IPS-NIHi11 (cell line): ENCODE data around the gene OSTN.
"Not testable (repeated sequence)": the region's sequence is repeated elsewhere in the genome, so short reads cannot be mapped to it uniquely, and the experiment has no call there.

Experiments
- DNase-seq: peaks from one replicate; pipeline ENCODE4 v3.0.0; 2012; ENCODE audit warnings: mixed read lengths, low spot score

OSTN gene

GRCh38 chr3:191198932-191199331, at the start of gene OSTN:
Gene OSTN, plus strand, starts transcription at chr3:191199241. Its CDS starts 13,292 bp downstream, at chr3:191212533.
- no peak for DNase-seq

DNA sequence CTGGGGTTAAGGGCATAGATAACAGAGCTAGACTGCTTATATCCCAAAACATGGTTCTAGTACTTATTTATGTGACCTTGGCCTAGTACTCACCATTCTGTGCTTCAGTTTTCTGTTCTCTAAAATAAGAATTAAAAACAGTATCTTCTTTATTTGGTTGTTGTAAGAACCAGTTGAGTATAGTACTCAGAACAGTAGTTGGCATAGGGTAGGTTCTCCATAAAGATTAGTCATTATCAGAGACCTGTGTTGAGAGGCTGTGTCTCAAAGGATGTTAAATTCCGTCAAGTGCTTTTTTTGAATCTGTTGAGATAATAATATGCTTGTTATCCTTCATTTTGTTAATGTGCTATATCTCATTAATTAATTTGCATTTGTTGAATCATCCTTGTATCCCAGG, 47.4 kb upstream of the OSTN start:
- DNase-seq: no peak

DNA sequence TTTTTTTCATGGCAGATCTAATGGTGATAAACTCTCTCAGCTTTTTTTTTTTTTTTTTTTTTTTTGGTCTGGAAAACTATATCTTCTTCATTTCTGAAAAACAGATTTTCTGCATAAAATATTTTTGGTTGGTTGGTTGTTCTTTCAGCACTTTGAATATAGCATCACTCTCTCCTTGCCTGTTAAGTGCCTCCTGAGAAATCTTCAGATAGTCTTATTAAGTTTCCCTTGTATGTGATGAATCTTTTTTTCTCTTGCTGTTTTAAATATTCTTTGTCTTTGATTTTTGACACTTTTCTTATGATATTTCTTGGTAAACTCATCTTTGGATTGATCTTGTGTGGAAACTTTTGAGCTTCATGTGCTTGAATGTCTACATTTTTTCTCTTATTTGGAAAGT, 44.2 kb upstream of the OSTN start:
- DNase-seq: no peak

GRCh38 chr3:191158247-191158646, 40.8 kb upstream of the OSTN start:
- no peak for DNase-seq

GRCh38 chr3:191158815-191159214, 40.2 kb upstream of the OSTN start:
- DNase-seq: no peak

DNA sequence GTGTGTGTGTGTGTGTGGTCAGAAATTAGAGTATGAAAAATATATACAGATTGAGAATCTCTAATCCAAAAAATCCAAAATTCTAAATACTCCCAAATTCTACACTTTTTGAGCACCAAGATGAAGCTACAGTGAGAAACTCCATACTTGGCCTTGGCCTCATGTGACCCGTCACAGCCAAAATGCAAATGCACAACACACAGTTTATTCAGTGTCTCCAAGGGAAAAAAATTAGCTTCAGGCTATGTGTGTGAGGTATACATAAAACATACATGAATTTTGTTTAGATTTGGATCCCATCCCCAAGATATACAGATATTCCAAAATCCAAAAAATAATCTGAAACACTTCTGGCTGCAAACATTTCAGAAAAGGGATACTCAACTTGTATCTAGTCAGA, 33.2 kb upstream of the OSTN start:
- no peak for DNase-seq

DNA sequence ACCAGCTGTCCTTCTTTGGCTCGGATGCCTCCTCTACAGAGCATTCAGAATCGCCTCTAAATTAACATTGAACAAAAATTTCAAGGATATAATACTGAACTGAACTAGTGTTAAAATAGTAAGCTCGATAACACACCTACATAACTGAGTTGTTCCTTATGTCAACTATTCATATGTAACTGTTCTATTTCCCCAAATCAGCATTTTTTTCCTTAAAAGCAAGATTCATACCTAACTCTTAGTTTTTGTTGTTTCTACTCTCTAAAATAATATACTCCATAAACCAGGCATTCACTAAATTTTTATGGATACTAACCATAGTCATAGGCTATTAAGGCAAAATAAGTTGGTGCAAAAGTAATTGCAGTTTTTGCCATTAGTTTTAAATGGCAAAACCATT, 32.7 kb upstream of the OSTN start:
- no peak for DNase-seq

DNA sequence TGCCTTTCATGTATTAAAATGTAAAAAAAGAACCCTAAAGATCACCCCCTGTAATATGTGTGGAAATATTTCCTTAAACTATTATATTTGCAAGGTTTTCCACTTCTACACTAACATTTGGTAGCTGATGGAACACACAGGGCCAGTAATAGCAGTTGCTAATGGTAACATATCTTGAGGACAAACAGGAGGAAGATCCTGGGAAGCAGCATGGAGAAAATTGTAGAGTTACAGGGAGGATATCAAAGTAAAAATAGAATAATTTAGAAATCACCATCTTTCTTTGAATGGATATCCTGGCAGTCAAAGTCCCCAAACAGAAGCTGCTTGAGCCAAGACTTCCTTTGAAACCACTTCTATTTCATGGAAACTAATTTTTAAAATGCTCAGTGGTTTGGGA, 29.5 kb upstream of the OSTN start:
- no peak for DNase-seq

DNA sequence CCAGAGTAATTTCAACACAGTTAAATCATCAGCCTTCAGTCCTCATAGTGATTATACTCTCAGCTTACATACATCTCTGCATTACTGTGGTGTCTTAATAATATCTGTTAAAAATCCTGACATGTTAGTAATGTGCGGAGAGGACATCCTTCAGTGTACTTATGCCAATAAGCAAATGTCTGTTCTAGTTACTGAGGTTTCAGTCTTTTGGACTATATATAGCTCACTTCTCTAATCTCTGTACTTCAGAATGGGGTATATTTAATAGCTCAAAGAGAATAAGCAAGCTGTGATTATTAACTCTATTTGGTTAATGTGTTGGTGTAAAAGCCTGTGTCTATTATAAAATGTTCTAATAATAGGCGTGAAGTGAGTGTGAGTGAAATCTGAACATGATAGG, 28.9 kb upstream of the OSTN start:
- no peak for DNase-seq

DNA sequence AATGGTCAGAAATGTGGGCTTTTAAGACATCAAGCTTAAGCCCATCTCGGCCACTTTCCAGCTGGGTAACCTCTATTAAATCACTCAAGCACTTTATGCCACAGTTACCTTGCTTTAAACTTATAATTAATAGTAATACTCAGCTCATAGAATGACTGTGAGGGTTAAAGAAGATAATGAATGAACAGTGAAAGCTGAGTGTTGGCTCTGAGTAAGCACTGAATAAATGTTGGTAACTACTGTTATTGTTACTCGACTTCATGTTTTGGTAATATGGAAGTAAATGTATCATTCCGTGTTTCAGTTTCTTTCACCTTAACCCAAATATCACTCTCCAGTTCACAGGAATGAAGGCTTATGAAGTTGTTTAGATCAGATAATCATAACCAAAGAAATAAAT, 23.9 kb upstream of the OSTN start:
- DNase-seq: no peak

GRCh38 chr3:191176038-191176785, 22.8 kb upstream of the OSTN start:
- no peak for DNase-seq

DNA sequence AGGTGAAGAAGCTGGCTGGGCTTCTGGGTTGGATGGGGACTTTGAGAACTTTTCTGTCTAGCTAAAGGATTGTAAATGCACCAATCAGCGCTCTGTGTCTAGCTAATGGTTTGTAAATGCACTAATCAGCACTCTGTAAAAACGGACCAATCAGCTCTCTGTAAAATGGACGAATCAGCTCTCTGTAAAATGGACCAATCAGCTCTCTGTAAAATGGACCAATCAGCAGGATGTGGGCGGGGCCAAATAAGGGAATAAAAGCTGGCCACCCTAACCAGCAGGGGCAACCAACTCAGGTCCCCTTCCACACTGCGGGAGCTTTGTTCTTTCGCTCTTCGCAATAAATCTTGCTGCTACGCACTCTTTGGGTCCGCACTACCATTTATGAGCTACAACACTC, 13.7 kb upstream of the OSTN start:
- DNase-seq: not testable (repeated sequence)

GRCh38 chr3:191188246-191188645, 10.8 kb upstream of the OSTN start:
- DNase-seq: not testable (repeated sequence)

- DNase-seq: not testable (repeated sequence)
Measured at GRCh38 chr3:191192270-191192669, 6.8 kb upstream of the OSTN start.

DNA sequence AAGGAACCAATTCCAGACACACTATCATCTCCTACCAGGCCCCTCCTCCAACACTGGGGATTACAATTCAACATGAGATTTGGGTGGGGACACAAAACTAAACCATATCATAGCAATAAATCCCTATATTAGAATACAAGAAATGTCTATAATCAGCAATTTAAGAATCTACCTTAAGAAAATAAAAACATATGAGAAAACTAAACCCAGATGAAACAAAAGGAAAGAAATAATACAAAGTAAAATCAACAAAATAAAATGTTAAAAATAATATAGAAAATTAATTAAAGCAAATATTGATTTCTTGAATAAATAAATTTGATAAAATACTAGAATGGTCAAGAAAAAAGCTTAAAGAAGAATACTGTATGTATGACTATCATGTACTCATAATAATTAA, 6.1 kb upstream of the OSTN start:
- DNase-seq: no peak

GRCh38 chr3:191197761-191198306, 1.2 kb upstream of the OSTN start:
- DNase-seq: no peak

DNA sequence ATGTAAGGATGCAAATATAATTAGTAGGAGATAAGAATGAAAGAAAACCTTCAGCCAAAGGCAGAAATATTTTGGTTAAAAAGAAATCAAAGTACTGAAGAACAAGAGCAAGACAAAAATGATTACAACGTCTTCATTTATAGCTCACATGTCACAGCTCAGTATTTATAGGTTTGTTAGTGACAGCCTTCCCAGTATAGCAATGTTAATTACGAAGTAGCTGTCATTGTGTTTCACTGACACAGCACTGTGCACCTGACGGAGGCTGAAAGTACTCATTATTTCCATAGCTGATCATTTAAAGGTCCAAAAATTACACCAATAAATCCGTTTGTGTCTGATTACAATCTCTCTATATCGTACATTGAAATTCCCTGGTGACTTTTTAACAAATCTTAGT, 561 bp upstream of the OSTN start:
- DNase-seq: no peak

GRCh38 chr3:191210032-191210431, 11.0 kb downstream of the OSTN start:
- DNase-seq: no peak

GRCh38 chr3:191216510-191216909, 17.5 kb downstream of the OSTN start:
- DNase-seq: no peak

DNA sequence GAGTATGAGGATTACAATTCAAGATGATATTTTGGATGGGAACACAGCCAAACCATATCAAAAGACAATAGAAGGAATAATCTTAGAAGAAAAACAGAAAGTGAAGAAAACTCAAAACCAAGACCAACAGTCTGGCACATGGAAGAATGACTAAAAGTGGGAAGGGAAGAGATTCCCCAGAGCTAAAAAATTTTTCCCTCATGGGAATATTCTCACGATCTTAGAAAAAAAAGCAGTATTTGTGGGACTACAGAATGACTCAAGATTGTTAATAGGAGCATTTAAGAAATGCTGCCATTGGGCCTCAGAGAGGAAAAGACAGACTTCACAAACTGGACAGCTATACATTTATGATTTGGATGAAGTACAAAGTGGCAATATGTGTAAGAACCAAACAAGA, 18.3 kb downstream of the OSTN start:
- DNase-seq: no peak

GRCh38 chr3:191220908-191221307, 21.9 kb downstream of the OSTN start:
- DNase-seq: no peak

DNA sequence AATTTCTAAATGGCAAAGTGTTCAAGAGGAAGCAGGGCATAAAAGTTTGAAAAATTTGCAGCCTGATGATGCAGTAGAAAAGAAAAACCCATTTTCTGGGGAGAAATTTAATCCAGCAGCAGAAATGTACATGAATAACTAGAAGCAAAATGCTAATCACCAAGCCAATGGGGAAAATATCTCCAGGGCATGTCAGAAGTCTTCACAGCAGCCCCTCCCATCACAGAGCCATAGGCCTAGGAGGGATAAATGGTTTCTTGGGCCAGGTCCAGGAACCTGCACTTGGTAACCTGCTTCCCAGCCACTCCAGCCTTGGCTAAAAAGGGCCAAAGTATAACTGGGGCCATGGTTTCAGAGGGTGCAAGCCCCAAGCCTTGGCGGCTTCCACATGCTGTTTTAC, 22.6 kb downstream of the OSTN start:
- DNase-seq: no peak

GRCh38 chr3:191227541-191227940, 28.5 kb downstream of the OSTN start:
- no peak for DNase-seq

DNA sequence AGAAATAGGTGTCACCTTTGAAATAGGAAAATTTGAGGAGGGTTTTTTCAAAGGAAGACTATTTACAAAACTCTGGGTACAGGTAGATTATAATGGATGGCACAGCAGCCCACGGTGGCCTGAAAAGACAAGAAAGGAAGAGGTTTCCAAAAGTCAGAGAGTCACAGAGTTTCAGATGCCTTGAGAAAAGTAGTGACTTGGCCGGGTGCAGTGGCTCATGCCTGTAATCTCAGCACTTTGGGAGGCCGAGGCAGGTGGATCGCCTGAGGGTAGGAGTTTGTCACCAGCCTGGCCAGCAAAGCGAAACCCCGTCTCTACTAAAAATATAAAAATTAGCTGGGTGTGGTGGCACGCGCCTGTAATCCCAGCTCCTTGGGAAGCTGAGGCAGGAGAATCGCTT, 35.2 kb downstream of the OSTN start:
- no peak for DNase-seq
